ENCODE data around the gene DGKD. TPM values are rescaled to one million over a fixed set of nuclear protein-coding genes. Genes with fewer than 3 reads are reported as not detected.

Gene DGKD
- total and polyA plus RNA-seq, 10 donors = 21.9 to 120 (median 71.9) TPM

DNA sequence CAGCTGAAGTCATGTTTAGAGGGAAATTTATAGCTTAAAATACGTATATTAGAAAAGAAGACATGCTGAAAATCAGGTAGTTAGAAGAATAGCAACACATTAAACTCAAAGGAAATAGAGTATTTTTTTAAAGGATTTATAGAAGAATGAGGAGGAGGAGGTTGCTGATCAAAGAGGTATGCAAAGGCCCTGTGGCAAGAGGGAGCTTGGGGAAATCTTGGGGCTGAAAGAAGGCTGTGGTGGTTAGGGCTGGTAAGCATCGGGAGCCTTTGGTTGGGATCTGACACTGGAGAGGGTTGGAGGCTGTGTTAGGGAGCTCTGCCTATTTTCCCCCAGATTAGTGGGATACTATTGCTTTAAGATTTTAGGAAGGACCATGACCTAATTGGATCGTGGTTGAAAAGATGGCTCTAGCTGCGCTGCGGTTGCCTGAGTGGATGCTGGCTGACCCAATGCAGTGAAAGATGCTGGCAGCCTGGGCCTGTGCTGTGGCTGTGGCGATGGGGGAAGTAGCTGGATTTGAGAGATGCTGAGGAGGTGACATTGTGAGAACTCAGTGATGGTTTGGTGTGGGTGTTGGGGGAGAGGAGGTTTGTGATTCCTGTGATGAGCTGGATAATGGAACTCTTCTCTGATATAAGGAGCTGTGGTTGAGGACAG is 11.7 kb downstream of the DGKD start:
- H3K27ac ChIP-seq = peak overlapping the region in 2 of 8 donors; percentile 32 to 33
- intact Hi-C loops (cut with DNase I; ENCODE audit: low total_unique reads) = no loop called here
- TF ChIP-seq POLR2AphosphoS5 (IDR thresholded peaks at IDR 0.05) (no peak), POLR2A (IDR thresholded peaks at IDR 0.05) (no peak), CTCF (IDR thresholded peaks at IDR 0.05 in 8 of 11, conservative IDR thresholded peaks at IDR 0.05 in 3 of 11) (no peak)
- DNase-seq = no peak
- H3K36me3 ChIP-seq = peaks cover 0 to 31% (median 0%) of the 10 kb centered on the region in 6 donors
- peaks cover 0 to 18% (median 9%) of the 10 kb centered on the region in 8 donors for H3K9me3 ChIP-seq
- H3K4me3 ChIP-seq = no peak overlapping the region
- no peaks in the 10 kb centered on the region for H3K27me3 ChIP-seq (replicated peaks in 1 of 7)
- peaks cover 4 to 73% (median 32%) of the 10 kb centered on the region in 6 donors for H3K4me1 ChIP-seq
- 82 to 92% (median 86%) methylated on average over 6 of the region's 6 CpGs for WGBS, 5 donors

GRCh38 chr2:233367586-233367985 is 13.3 kb downstream of the DGKD start:
- TF ChIP-seq POLR2A (IDR thresholded peaks at IDR 0.05) = no peak
- TF ChIP-seq POLR2AphosphoS5 (IDR thresholded peaks at IDR 0.05) = no peak
- TF ChIP-seq CTCF (IDR thresholded peaks at IDR 0.05 in 8 of 11, conservative IDR thresholded peaks at IDR 0.05 in 3 of 11) = no peak
- WGBS, 5 donors = 43 to 65% (median 55%) methylated on average over 3 of the region's 3 CpGs

DNA sequence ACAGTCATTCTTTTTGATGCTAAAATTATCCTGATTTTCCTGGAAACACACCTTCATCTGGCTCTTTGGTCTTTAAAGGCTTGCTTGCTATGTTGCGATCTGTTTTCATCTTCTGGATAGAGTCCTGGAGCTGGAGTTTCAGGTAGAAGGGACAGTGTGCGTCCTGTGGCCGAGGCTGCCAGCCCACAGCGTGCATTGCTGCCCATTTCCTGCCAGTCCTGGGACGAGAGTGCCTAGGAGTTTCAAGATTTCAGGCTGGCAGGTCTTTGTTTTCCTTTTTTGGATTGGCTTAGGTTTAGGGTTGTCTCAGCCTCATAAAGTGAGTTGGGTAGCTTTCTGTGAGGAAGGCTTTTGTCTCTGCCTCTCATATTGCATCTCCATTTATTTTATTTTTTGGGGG is 14.5 kb downstream of the DGKD start:
- WGBS, 5 donors = 71 to 82% (median 72%) methylated on average over 5 of the region's 5 CpGs
- Histone ChIP-seq H3K27ac (no peak overlapping the region), H3K27me3 (replicated peaks in 1 of 7) (no peaks in the 10 kb centered on the region), H3K4me1 (peaks cover 4 to 81% (median 33%) of the 10 kb centered on the region in 6 donors), H3K36me3 (peaks cover 0 to 45% (median 6%) of the 10 kb centered on the region in 6 donors), H3K4me3 (no peak overlapping the region), H3K9me3 (peaks cover 0 to 14% (median 5%) of the 10 kb centered on the region in 8 donors)
- TF ChIP-seq POLR2AphosphoS5 (IDR thresholded peaks at IDR 0.05) (no peak), POLR2A (IDR thresholded peaks at IDR 0.05) (no peak), CTCF (IDR thresholded peaks at IDR 0.05 in 8 of 11, conservative IDR thresholded peaks at IDR 0.05 in 3 of 11) (no peak)
- intact Hi-C loops (cut with DNase I; ENCODE audit: low total_unique reads) = no loop called here
- no peak for DNase-seq

More at GRCh38 chr2:233367586-233367985, 13.3 kb downstream of the DGKD start:
- Histone ChIP-seq H3K36me3 (peaks cover 0 to 42% (median 3%) of the 10 kb centered on the region in 6 donors), H3K4me1 (peaks cover 4 to 73% (median 34%) of the 10 kb centered on the region in 6 donors), H3K27ac (peak overlapping the region in 2 of 8 donors; percentile 17 to 35), H3K9me3 (peaks cover 0 to 18% (median 9%) of the 10 kb centered on the region in 8 donors), H3K4me3 (no peak overlapping the region), H3K27me3 (replicated peaks in 1 of 7) (no peaks in the 10 kb centered on the region)
- DNase-seq = no peak
- intact Hi-C loops (cut with DNase I; ENCODE audit: low total_unique reads) = no loop called here

DNA sequence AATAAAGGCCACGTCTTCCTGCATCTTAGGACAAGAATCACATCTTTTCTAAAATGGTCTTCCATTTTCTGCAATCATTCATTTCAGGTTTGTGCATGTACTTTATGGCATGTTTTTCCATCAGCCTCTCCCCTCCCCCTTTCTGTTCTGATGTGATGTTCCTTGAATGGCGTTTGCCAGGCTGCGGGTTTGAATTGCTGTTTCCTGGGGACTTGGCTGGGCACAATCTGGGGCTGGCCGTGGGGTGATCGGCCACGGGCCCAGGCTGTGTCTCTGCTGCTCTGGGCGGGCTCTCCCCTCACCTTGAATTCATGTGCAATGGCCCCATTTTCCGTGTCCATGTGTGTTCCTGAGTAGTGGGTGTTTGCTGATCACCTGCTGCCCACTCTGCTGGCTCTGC is 15.2 kb downstream of the DGKD start:
- WGBS, 5 donors = 87 to 94% (median 92%) methylated on average over 8 of the region's 8 CpGs
- Histone ChIP-seq H3K27ac (peak overlapping the region in 2 of 8 donors; percentile 47 to 59), H3K4me3 (no peak overlapping the region), H3K4me1 (peaks cover 4 to 85% (median 33%) of the 10 kb centered on the region in 6 donors), H3K36me3 (peaks cover 0 to 44% (median 6%) of the 10 kb centered on the region in 6 donors), H3K27me3 (replicated peaks in 1 of 7) (no peaks in the 10 kb centered on the region), H3K9me3 (peaks cover 0 to 6% (median 0%) of the 10 kb centered on the region in 8 donors)
- intact Hi-C loops (cut with DNase I; ENCODE audit: low total_unique reads) = no loop called here
- DNase-seq = no peak
- TF ChIP-seq POLR2A (IDR thresholded peaks at IDR 0.05) (no peak), POLR2AphosphoS5 (IDR thresholded peaks at IDR 0.05) (peak in 1 of 3 donors; percentile 12)

All from spleen (tissue), 11 donors.